ENCODE data around the gene OR6S1. TPM values are rescaled to one million over a fixed set of nuclear protein-coding genes. Genes with fewer than 3 reads are reported as not detected.

OR6S1 gene
- polyA plus RNA-seq, 1 of the 3 experiments (the other 2 are of a cell fraction), result not detected

GRCh38 chr14:20662968-20663732 is 21.7 kb upstream of the OR6S1 start (continued):
- TF ChIP-seq MXI1 (IDR thresholded peaks at IDR 0.05; ENCODE audit: low read depth, low read length) (no peak), RFX5 (IDR thresholded peaks at IDR 0.05; ENCODE audit: low read length) (no peak), EP300 (IDR thresholded peaks at IDR 0.05; ENCODE audit: borderline replicate concordance in 1 of 2, low read depth in 1 of 2, low read length in 1 of 2) (no peak), ZBTB33 (IDR thresholded peaks at IDR 0.05; ENCODE audit: borderline replicate concordance, low read depth) (no peak), TAF1 (IDR thresholded peaks at IDR 0.05; ENCODE audit: borderline replicate concordance, low read depth, low read length) (no peak), USF1 (IDR thresholded peaks at IDR 0.05; ENCODE audit: borderline replicate concordance, low read depth) (no peak), RAD21 (IDR thresholded peaks at IDR 0.05; ENCODE audit: low read length) (no peak; the same call in 1 of the 2 replicates)

- H3K79me2 ChIP-seq (ENCODE audit: insufficient read depth), result no peaks in the 10 kb centered on the region
- H3K4me3 ChIP-seq (ENCODE audit: low read depth in 2 of 2, low read length in 1 of 2), result no peak overlapping the region
- no peaks in the 10 kb centered on the region for H3K4me1 ChIP-seq (ENCODE audit: control insufficient read depth in 1 of 2, insufficient read depth in 2 of 2, low read depth in 1 of 2, low read length in 1 of 2)
- POLR2A ChIA-PET, result no interaction called here
- H4K20me1 ChIP-seq (ENCODE audit: insufficient read depth), result no peaks in the 10 kb centered on the region
- no peak for DNase-seq
- no peak overlapping the region for H2AFZ ChIP-seq (ENCODE audit: low read depth)
- no peak overlapping the region for H3K9ac ChIP-seq
- peaks cover 72% of the 10 kb centered on the region; the same call in 1 of the 2 replicates for H3K27me3 ChIP-seq (ENCODE audit: insufficient read depth)
- CTCF ChIA-PET, result interaction anchor here (0.8 to 1.4 kb wide), 2 partner anchors 10 to 30 kb away, joined by 3 to 4 read pairs; no protein-coding TSS in a partner anchor
- H3K9me3 ChIP-seq, result no peaks in the 10 kb centered on the region
- TF ChIP-seq FOXM1 (IDR thresholded peaks at IDR 0.05; ENCODE audit: low read depth) (no peak), FOXJ3 (CRISPR knock-in tag; IDR thresholded peaks at IDR 0.05) (no peak), RFX5 (IDR thresholded peaks at IDR 0.05; ENCODE audit: low read length) (no peak), TEAD4 (IDR thresholded peaks at IDR 0.05; ENCODE audit: borderline replicate concordance, insufficient read depth) (no peak)
- no peaks in the 10 kb centered on the region for H3K36me3 ChIP-seq (replicated peaks in 1 of 2; ENCODE audit: control insufficient read depth in 1 of 2, insufficient read depth in 2 of 2, low read length in 1 of 2)
- no peaks in the 10 kb centered on the region for H3K9me2 ChIP-seq
- no peak overlapping the region for H3K27ac ChIP-seq (ENCODE audit: low read depth in 2 of 2, low read length in 1 of 2)
- 18% methylated on average over 2 of the region's 2 CpGs for WGBS (ENCODE audit: low lambda C conversion rate)
- H3K4me2 ChIP-seq, result no peak overlapping the region
- H3F3A ChIP-seq (replicated peaks; ENCODE audit: insufficient read depth), result no peaks in the 10 kb centered on the region
Measured at GRCh38 chr14:20661197-20661596, 19.7 kb upstream of the OR6S1 start.

- ChIA-PET CTCF (interaction anchor here (1.0 kb wide), 1 partner anchor 318 kb away, joined by 3 read pairs; no protein-coding TSS in a partner anchor), POLR2A (no interaction called here)
- Histone ChIP-seq H3K9me3 (no peaks in the 10 kb centered on the region), H3K27me3 (ENCODE audit: insufficient read depth) (peaks cover 83% of the 10 kb centered on the region), H3K27ac (ENCODE audit: low read depth in 2 of 2, low read length in 1 of 2) (no peak overlapping the region), H3K4me3 (ENCODE audit: low read depth in 2 of 2, low read length in 1 of 2) (no peak overlapping the region), H3K9me2 (no peaks in the 10 kb centered on the region), H3K4me1 (ENCODE audit: control insufficient read depth in 1 of 2, insufficient read depth in 2 of 2, low read depth in 1 of 2, low read length in 1 of 2) (no peaks in the 10 kb centered on the region), H2AFZ (ENCODE audit: low read depth) (no peak overlapping the region), H3K79me2 (ENCODE audit: insufficient read depth) (no peaks in the 10 kb centered on the region), H3K36me3 (replicated peaks in 1 of 2; ENCODE audit: control insufficient read depth in 1 of 2, insufficient read depth in 2 of 2, low read length in 1 of 2) (no peaks in the 10 kb centered on the region), H3K4me2 (no peak overlapping the region), H4K20me1 (ENCODE audit: insufficient read depth) (no peaks in the 10 kb centered on the region), H3K9ac (no peak overlapping the region), H3F3A (replicated peaks; ENCODE audit: insufficient read depth) (no peaks in the 10 kb centered on the region)
- no peak for DNase-seq
- WGBS (ENCODE audit: low lambda C conversion rate), result 28% methylated on average over 23 of the region's 26 CpGs
- no peak for TF ChIP-seq POLR2AphosphoS5 (IDR thresholded peaks at IDR 0.05; ENCODE audit: low read depth, low read length)
- no peak for TF ChIP-seq PBX3 (IDR thresholded peaks at IDR 0.05)
- no peak for TF ChIP-seq GABPA (IDR thresholded peaks at IDR 0.05; ENCODE audit: low read depth)
- no peak for TF ChIP-seq EP300 (IDR thresholded peaks at IDR 0.05; ENCODE audit: borderline replicate concordance in 1 of 2, low read depth in 1 of 2, low read length in 1 of 2)
- no peak for TF ChIP-seq USF1 (IDR thresholded peaks at IDR 0.05; ENCODE audit: borderline replicate concordance, low read depth)
- no peak for TF ChIP-seq TEAD4 (IDR thresholded peaks at IDR 0.05; ENCODE audit: borderline replicate concordance, insufficient read depth)
- TF ChIP-seq SMC3 (IDR thresholded peaks at IDR 0.05; ENCODE audit: low read depth, low read length), result no peak
- TF ChIP-seq IRF3 (IDR thresholded peaks at IDR 0.05; ENCODE audit: low read depth, low read length), result no peak
- TF ChIP-seq MXI1 (IDR thresholded peaks at IDR 0.05; ENCODE audit: low read depth, low read length), result no peak
- TF ChIP-seq RAD21 (IDR thresholded peaks at IDR 0.05; ENCODE audit: low read length), result no peak
- no peak for TF ChIP-seq GATA2 (CRISPR knock-in tag; IDR thresholded peaks at IDR 0.05)
- no peak for TF ChIP-seq CHD2 (IDR thresholded peaks at IDR 0.05; ENCODE audit: low read length, partially characterized antibody)
Measured at GRCh38 chr14:20659813-20660395, 18.4 kb upstream of the OR6S1 start.
